ENCODE data around the gene ZDHHC13.

The ZDHHC13 gene, protein sequence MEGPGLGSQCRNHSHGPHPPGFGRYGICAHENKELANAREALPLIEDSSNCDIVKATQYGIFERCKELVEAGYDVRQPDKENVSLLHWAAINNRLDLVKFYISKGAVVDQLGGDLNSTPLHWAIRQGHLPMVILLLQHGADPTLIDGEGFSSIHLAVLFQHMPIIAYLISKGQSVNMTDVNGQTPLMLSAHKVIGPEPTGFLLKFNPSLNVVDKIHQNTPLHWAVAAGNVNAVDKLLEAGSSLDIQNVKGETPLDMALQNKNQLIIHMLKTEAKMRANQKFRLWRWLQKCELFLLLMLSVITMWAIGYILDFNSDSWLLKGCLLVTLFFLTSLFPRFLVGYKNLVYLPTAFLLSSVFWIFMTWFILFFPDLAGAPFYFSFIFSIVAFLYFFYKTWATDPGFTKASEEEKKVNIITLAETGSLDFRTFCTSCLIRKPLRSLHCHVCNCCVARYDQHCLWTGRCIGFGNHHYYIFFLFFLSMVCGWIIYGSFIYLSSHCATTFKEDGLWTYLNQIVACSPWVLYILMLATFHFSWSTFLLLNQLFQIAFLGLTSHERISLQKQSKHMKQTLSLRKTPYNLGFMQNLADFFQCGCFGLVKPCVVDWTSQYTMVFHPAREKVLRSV

DNA sequence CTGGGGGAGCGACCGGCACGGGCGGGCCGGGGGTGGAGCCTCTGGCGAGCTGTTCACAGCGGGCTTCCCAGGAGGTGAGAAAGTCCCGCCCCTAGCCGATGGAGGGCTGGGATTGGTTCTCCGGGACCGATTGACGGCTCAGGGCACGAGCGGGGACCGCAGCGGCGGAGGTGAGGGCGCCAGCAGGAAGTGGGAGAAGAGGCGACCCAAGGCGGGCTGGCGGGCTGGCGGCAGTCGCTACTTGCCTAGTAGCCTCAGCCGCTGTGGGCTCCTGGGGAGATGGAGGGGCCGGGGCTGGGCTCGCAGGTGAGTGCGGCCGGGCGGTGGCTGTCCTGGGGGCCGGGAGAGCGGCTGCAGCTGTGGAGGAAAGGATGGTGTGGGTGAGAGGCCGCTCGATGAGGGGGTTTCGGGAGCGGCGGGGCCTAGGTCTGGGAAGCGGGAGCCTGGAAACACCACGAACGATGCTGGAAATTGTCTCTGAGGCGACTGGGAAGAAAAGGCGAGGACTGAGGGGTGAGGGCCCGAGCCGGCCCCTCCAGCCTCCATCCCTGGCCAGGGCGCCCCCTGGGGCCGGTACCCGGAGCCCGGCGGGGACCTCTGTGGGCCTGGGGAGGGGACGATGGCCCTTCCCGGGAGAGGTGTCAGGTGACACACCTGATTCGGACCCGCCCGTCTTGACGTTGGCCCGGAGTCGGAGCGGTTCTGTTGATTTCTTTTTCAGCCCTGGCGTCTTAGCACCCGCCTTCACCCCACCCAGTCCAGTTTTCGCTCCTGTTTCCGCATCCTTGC is at the start of gene ZDHHC13:
Gene ZDHHC13, plus strand, starts transcription at position 198 of the 789 bp plus-strand sequence. Its CDS starts 82 bp downstream, at position 280.
- peak; percentile 85 for DNase-seq (ENCODE audit: low read depth)

DNA sequence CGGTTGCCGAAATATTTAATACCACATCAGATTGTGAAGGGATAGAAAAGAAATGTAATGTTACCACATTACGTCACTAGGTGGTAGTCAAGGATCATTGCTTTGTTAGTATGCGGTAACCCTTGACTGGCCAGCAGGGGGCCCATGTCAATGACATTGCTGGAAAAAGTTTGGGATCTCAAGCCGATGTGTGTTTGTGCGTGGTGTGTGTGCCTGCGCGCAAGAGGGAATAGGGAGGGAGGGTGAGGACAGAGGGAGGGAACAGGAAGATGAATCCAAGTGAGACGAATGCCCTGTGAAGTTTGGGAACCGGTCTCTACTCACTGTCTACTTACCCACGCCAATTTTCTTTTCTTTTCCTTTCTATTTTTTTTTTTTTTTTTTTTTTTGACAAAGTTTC is 45.7 kb upstream of the ZDHHC13 start:
- DNase-seq (ENCODE audit: low read depth): peak; percentile 76

GRCh38 chr11:19072464-19072863 is 44.5 kb upstream of the ZDHHC13 start:
- DNase-seq (ENCODE audit: low read depth): no peak

GRCh38 chr11:19073454-19074415 is 43.2 kb upstream of the ZDHHC13 start:
- DNase-seq (ENCODE audit: low read depth): no peak

- no peak for DNase-seq (ENCODE audit: low read depth)
Measured at GRCh38 chr11:19075636-19076035, 41.3 kb upstream of the ZDHHC13 start.

DNA sequence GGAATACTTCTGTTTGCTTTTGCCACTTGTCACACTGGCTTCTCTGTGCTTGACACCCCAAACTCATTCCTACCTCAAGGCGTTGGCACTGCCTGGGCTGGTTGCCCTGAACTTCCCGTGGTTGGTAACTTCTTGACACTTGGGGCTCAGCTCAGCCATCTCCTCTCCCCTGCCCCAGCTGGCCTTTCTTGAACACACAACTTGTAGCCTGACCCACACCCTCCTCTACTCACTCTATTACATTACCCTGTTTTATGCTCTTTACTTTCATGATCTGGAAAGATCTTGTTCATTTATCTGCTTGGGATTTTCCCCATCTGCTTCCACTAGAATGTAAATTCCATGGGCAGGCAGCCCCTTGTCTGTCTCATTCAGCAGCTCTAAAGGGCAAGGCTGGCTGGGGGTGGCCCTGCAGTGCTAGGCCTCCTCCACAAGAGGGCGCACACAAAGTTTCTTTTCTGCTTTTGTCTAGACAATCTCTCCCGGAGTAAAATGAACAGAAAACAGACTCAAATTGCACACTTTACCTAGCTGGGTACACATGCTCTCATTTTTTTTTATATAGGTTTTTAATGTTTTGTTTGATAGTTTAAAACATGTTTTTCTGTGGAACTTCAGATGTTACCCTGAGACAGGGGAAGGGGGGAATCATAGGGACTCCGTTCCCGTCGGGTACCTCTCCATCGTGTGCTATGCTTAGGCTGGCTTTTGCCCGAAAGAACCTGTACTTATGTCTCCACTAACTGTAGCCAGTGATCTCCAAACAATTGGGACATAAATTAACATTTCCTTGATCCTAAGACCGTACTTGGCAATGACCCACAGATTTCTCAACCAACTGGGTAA is 40.0 kb upstream of the ZDHHC13 start:
- peak; percentile 27 for DNase-seq (ENCODE audit: low read depth)

- no peak for DNase-seq (ENCODE audit: low read depth)
Measured at GRCh38 chr11:19077965-19078364, 39.0 kb upstream of the ZDHHC13 start.

DNA sequence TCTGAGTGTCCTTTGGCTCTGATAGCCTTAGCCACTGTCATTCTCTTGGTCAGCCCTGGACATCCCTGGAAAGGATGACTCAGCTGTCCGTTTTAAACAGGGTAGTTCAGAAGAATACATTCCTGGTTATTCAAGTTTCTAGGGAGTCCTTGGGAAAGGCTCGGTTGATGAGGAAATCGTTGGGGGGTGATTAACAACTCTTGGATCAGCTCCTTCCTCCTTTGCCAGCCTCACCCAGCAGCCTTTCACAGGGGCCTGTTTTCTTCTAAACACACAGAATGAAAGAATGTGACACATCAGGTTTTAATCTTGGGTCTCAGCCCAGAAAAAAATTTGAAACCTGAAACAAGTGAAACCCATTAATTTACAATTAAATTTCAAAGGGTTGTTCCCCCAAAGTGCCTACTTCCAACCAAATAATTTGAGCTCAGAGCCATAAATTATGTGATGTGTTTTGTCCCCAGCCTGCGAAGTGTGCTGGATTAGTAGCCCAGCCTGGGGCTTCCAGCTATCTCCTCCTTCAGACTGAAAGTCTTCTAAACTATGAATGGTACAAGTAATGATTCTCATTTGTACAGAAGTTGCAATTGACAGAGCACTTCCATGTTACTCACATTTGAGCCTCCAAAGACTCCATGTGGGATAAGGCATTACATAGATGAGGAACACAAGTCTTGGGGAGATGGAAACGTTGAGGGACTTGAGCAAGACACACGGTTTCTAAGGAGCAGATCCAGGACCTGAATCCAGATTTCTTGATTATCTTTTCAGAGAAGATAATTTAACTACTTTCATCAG is 37.1 kb upstream of the ZDHHC13 start:
- peak; percentile 73 for DNase-seq (ENCODE audit: low read depth)

DNA sequence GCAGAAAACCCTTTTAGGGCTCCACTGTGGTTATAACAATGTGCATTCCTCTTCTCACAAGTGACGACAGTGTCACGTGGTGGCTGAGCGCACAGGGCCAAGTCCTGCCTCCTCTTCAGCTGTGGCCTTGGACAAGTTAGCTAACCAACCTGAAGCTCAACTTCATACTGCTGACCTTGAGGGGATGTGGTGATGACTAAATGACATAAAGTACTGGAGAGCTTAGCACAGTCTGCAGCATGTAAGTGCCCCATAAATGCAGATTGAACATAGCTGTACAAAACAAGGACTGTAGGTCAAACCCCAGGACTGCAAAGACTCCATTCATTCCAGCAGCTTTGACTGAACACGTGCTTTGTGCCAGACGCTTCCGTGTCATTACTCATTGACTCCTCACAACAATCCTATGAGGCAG is 36.4 kb upstream of the ZDHHC13 start:
- peak; percentile 73 for DNase-seq (ENCODE audit: low read depth)

- DNase-seq (ENCODE audit: low read depth): no peak
Measured at GRCh38 chr11:19083166-19083565, 33.8 kb upstream of the ZDHHC13 start.

- DNase-seq (ENCODE audit: low read depth): no peak
Measured at GRCh38 chr11:19084661-19085315, 32.2 kb upstream of the ZDHHC13 start.

- DNase-seq (ENCODE audit: low read depth): peak; percentile 72
Measured at GRCh38 chr11:19087658-19088057, 29.3 kb upstream of the ZDHHC13 start.

- no peak for DNase-seq (ENCODE audit: low read depth)
Measured at GRCh38 chr11:19088791-19089190, 28.2 kb upstream of the ZDHHC13 start.

DNA sequence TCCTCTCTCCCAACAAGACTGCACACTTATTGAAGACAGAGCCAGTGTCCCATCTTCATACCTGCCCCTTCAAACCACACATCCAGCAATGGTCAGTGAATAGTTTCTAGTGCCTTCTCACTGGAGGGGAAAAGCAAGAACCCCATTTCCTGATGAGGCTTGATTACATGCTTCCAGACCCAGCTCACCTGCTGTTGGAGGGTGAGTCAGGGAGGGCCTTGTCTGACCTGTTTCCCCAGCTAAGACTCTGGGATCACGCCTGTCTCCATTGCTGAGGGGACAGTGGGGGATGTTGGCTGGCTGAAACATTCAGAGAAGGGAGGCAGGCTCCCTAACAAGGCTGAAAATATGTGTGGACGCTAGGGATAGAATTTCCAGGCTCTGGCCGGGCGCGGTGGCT is 27.5 kb upstream of the ZDHHC13 start:
- no peak for DNase-seq (ENCODE audit: low read depth)

GRCh38 chr11:19091366-19091765 is 25.6 kb upstream of the ZDHHC13 start:
- DNase-seq (ENCODE audit: low read depth): no peak

DNA sequence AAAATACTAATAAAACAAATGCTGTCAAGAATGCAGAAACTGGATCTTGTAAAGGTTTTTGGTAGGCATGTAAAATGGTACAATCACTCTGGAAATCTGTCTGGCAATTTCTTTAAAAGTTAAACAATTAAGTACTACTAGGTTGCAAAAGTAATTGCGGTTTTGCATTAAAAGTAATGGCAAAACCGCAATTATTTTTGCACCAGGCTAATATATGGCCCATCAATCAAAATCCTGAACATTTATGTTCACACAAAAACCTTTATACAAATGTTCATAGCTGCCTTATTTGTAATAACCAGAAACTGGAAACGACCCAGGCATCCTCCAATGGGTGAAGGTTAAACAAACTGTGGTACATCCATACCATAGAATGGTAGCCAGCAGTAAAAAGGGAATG is 24.6 kb upstream of the ZDHHC13 start:
- no peak for DNase-seq (ENCODE audit: low read depth)

- DNase-seq (ENCODE audit: low read depth): no peak
Measured at GRCh38 chr11:19092850-19093249, 24.1 kb upstream of the ZDHHC13 start.

DNA sequence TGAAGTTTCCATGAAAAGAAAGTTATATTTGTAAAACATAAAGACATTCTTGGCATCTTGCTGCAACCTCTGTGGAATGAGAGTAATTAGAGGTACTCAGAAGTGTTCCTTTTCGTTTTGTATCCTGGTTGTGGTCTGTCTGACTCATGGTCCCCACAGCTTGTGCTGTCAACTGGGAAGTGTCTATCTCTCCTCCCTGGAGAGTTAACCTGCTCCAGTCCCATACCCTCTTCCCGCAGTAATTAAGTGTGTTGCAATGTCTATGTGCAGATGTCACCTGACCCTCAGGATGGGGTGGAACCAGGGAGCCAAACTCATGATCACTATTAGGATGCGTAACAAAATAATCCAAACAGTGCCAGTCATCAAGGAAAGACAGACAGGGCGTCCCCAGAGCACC is 23.0 kb upstream of the ZDHHC13 start:
- DNase-seq (ENCODE audit: low read depth): peak; percentile 24

GRCh38 chr11:19094859-19095258 is 22.1 kb upstream of the ZDHHC13 start:
- DNase-seq (ENCODE audit: low read depth): no peak

All from iris pigment epithelial cell (primary cell).